ENCODE data around the gene LEKR1.

DNA sequence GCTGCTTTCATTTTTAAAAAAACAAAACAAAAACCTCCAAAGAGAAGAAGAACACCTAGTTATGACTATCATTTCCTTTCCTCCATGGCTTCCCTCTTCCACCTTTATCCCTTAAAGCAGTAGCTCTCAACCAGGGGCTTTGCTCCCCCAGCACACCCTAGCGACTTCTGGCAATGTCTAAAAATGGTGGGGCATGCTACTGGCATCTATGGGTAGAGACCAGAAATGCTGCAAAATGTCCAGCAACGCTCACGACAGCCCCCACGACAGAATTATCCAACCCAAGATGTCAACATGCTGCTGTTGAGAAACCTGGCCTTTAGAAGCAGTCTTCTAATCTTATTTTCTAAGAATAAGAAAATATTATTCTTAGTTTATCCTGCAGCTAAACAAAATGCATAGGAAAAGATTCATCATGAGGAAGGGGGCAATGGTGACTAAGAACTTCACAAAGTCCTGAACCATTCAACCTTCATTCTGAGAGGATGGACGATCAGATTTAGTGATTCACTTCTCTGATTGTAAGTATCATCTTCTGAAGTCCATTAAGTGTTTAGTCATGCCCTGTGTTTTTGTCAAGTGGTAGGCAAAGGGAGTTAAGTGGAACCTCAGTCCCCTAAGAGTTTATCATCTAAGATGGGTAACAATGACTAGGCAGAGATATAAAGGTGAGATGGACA lies 252.1 kb downstream of the LEKR1 start:
- no peak for TF ChIP-seq CTCF (IDR thresholded peaks at IDR 0.05)
- no peak for TF ChIP-seq POLR2A (IDR thresholded peaks at IDR 0.05)

All from testis (tissue), 2 donors.